HUES6 (cell line): Measurements from ENCODE around the gene PLD1.

Experiments used
- H3K27ac ChIP-seq: 2 replicates; pipeline ENCODE4 v1.7.0; 2013; ENCODE audit warnings: low read depth, mild to moderate bottlenecking, low read length, inconsistent platforms
- H3K27me3 ChIP-seq: 2 replicates; pipeline ENCODE4 v1.6.1; 2013; ENCODE audit warnings: low read length; ENCODE audit not compliant: control insufficient read depth, insufficient read depth
- H3K36me3 ChIP-seq: 2 replicates; pipeline ENCODE4 v1.6.1; 2013; ENCODE audit warnings: low read length; ENCODE audit not compliant: control insufficient read depth, insufficient read depth
- H3K4me1 ChIP-seq: 2 replicates; pipeline ENCODE4 v1.6.1; 2013; ENCODE audit warnings: low read length; ENCODE audit not compliant: control insufficient read depth, insufficient read depth
- H3K4me3 ChIP-seq: 2 replicates; pipeline ENCODE4 v1.5.1; 2013; ENCODE audit warnings: low read depth, low read length
- H3K9ac ChIP-seq: one replicate; pipeline ENCODE4 v1.6.1; 2013; ENCODE audit warnings: mild to moderate bottlenecking, low read length
- H3K9me3 ChIP-seq: 2 replicates; pipeline ENCODE4 v1.6.1; 2013; ENCODE audit warnings: low read depth, low read length; ENCODE audit not compliant: control insufficient read depth, insufficient read depth

The PLD1 gene

GRCh38 chr3:171556148-171556547 is 254.1 kb downstream of the PLD1 start:
- Histone ChIP-seq H3K9me3 (no peaks in the 10 kb centered on the region), H3K4me3 (no peak overlapping the region), H3K36me3 (no peaks in the 10 kb centered on the region), H3K9ac (no peak overlapping the region), H3K27ac (no peak overlapping the region), H3K27me3 (no peaks in the 10 kb centered on the region), H3K4me1 (peaks cover 8% of the 10 kb centered on the region)

- H3K27me3 ChIP-seq, result no peaks in the 10 kb centered on the region
- no peak overlapping the region for H3K4me3 ChIP-seq
- H3K9ac ChIP-seq, result no peak overlapping the region
Measured at GRCh38 chr3:171553086-171553485, 257.2 kb downstream of the PLD1 start.

GRCh38 chr3:171552531-171552930 is 257.8 kb downstream of the PLD1 start:
- Histone ChIP-seq H3K27ac (no peak overlapping the region), H3K27me3 (no peaks in the 10 kb centered on the region), H3K9ac (no peak overlapping the region), H3K36me3 (no peaks in the 10 kb centered on the region), H3K9me3 (no peaks in the 10 kb centered on the region), H3K4me3 (no peak overlapping the region), H3K4me1 (peaks cover 12% of the 10 kb centered on the region)

More at GRCh38 chr3:171553086-171553485, 257.2 kb downstream of the PLD1 start:
- no peaks in the 10 kb centered on the region for H3K9me3 ChIP-seq
- no peaks in the 10 kb centered on the region for H3K36me3 ChIP-seq
- H3K4me1 ChIP-seq, result peaks cover 12% of the 10 kb centered on the region
- no peak overlapping the region for H3K27ac ChIP-seq

- Histone ChIP-seq H3K9ac (no peak overlapping the region), H3K4me3 (no peak overlapping the region), H3K9me3 (no peaks in the 10 kb centered on the region), H3K27me3 (no peaks in the 10 kb centered on the region), H3K36me3 (no peaks in the 10 kb centered on the region), H3K27ac (no peak overlapping the region), H3K4me1 (peaks cover 12% of the 10 kb centered on the region)
Measured at GRCh38 chr3:171551296-171551695, 259.0 kb downstream of the PLD1 start.
